Body of pancreas (tissue), 4 donors: ENCODE measurements around the gene CAPRIN2.

Source experiments
- CTCF ChIP-seq, 7 experiments: fragments of 450-650 bp in 4 of 7; fragments of 200-600 bp in 3 of 7; sonication (generic) in 3 of 7; IDR thresholded peaks; one replicate each; pipeline ENCODE4 v1.5.1; 2016 to 2019; ENCODE audit warnings: antibody characterized with exemption in 7 of 7
- POLR2A ChIP-seq, 3 donors: fragments of 450-650 bp; IDR thresholded peaks; one replicate each; pipeline ENCODE4 v1.6.1; 2016; ENCODE audit warnings: antibody characterized with exemption in 3 of 3, mild to moderate bottlenecking in 2 of 3

GRCh38 chr12:30774599-30774998 is 19.8 kb upstream of the CAPRIN2 start:
- TF ChIP-seq CTCF (IDR thresholded peaks at IDR 0.05): no peak
- no peak for TF ChIP-seq POLR2A (IDR thresholded peaks at IDR 0.05)
